H7 (cell line): ENCODE measurements around the gene CCDC60. TPM values are rescaled to one million over a fixed set of nuclear protein-coding genes. Genes with fewer than 3 reads are reported as not detected.
A peak's percentile ranks its signal among the peaks of the same experiment; 100 is the strongest.

ENCODE experiments used
- DNase-seq: peaks from one replicate; pipeline ENCODE4 v3.0.0; 2012
- H3K27me3 ChIP-seq: 2 replicates; pipeline ENCODE4 v1.6.0; 2011; ENCODE audit warnings: mild to moderate bottlenecking, low read length; ENCODE audit not compliant: control insufficient read depth, insufficient read depth
- H3K36me3 ChIP-seq: replicated peaks from 2 replicates; pipeline ENCODE4 v1.5.1; 2011; ENCODE audit warnings: low read length; ENCODE audit not compliant: control insufficient read depth, insufficient read depth
- H3K4me3 ChIP-seq: 2 replicates; pipeline ENCODE4 v1.5.1; 2011; ENCODE audit warnings: low read depth, mild to moderate bottlenecking, control low read depth, low read length, moderate library complexity; ENCODE audit not compliant: insufficient read depth
- total RNA-seq: library from RNA; depleted of rRNA; stranded (reverse); fragments of >200 nt; shearing (Covaris generic); gene quantifications from 2 replicates; pipeline ENCODE4 v1.2.3, GENCODE V29; 2014

The CCDC60 gene
- total RNA-seq, 1 experiment from 2014 or later = 3.5 TPM

GRCh38 chr12:119460876-119461275 is 126.3 kb downstream of the CCDC60 start:
- no peak overlapping the region for H3K4me3 ChIP-seq
- DNase-seq = no peak

DNA sequence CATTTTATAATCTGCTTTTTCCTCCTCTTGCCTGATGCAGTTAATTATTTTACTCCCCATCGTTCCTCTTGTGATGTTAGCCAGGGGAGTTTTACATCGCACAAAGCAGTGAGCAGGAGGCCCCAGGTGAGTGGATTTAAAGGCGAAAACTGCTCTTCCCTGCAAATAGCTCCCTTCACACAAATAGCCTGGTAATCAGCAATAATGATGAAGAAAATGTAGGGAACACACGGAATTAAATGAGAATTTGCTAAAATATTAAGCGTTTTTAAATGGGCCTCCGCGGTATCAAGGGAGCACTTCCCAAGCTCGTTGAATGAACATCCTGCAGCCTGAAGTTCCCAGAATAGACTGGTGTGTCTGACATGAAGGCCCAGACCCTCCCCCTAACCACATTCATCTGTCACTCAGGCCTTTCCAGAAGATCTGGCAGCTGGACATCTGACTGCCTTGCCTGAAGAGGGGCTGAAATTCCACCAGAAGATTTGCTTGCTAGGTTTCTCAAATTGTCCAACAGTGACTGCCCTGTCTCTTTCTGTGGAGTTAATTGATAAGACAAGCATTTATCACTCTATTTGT is 127.2 kb downstream of the CCDC60 start:
- Histone ChIP-seq H3K36me3 (no peaks in the 10 kb centered on the region), H3K4me3 (no peak overlapping the region), H3K27me3 (no peaks in the 10 kb centered on the region)
- DNase-seq = no peak

More at GRCh38 chr12:119460876-119461275, 126.3 kb downstream of the CCDC60 start:
- Histone ChIP-seq H3K36me3 (no peaks in the 10 kb centered on the region), H3K27me3 (no peaks in the 10 kb centered on the region)

DNA sequence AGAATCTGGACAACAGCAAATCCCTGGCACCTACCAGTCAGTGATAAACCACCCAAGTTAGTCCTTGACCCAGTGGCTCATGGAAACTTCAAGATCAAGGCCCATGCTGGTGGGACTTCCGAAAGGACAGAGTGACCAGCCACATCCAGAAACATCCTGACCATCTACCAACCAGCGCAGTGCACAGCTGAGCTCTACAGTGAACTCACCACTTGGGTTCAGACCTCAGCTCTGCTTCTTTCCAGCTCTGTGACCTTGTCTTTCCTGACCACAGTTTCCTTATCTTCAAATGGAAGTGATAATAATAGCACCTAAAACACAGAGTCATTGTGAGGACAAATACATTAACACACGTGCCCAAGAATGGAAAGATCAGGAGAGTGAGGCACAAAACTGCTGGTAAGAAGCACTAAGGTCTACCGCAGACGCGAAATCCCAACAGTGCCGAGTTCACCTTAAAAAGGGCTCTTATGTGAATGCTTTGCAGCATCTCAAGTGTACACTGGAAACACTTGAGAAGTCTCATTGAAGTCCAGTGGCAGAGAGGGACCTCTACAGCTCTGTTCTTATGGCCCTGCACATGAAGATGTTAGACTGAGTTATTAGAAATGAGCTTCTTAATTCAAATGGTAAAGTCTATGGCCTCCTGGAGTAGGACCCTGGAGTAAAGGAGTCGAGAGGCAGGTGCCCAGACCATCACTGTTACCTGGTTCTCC is 128.8 kb downstream of the CCDC60 start:
- Histone ChIP-seq H3K27me3 (no peaks in the 10 kb centered on the region), H3K4me3 (no peak overlapping the region), H3K36me3 (no peaks in the 10 kb centered on the region)
- DNase-seq = no peak

DNA sequence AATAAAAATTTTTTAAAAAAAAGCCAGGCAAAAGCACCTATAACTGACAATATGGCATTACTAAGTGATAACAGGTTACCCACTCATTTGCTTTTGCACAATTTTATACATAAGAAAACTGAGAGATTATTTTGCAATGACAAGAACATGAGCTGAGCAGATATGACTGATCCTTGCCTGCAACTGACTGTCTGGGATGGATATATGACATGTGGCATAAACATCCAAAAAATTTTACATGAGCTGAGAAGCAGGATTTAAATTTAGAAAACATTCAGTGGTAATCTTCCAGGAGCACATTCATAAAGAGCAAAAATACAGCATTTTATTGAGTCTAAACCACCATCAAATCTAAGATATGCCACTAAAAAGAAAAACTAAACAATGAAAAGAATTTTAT is 133.8 kb downstream of the CCDC60 start:
- no peaks in the 10 kb centered on the region for H3K27me3 ChIP-seq
- H3K36me3 ChIP-seq = no peaks in the 10 kb centered on the region
- DNase-seq = no peak
- no peak overlapping the region for H3K4me3 ChIP-seq

DNA sequence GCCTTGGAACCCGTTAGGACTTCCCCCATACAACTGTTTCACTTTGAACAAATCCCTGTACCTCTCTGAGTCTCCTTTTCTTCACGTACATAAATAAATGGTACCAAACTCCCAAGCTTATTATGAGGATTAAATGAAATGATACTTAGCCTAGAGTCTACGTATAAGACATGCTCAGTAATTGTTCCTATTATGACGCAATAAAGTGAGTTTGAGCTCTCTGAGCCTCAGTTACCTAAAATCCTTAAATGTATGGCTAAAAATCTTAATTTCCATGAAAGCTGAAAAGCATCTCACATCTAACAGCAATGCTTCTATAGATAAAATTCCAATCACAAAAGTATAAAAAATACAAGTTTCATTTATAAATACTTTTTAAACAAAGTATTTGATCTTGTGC is 141.1 kb downstream of the CCDC60 start:
- no peaks in the 10 kb centered on the region for H3K36me3 ChIP-seq
- H3K27me3 ChIP-seq = no peaks in the 10 kb centered on the region
- no peak for DNase-seq
- H3K4me3 ChIP-seq = no peak overlapping the region

DNA sequence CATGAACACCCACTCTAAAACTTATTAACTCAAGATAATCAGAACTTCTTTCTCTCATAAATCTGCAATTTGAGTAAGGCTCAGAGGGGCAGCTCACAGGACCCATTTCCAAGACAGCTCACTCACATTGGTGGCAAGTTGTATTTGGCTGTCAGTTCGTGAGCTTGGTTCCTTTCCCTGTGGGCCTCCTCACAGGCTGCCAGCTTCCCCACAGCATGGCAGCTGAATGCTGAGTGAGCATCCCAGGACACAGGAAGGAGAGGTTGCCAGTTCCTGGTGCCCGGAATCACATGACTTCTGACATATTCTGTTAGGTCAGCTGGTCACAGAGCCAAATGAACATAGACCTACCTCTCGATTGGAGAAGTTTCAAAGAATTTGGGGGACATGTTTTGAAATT is 142.4 kb downstream of the CCDC60 start:
- Histone ChIP-seq H3K36me3 (no peaks in the 10 kb centered on the region), H3K4me3 (no peak overlapping the region), H3K27me3 (no peaks in the 10 kb centered on the region)
- DNase-seq = no peak

DNA sequence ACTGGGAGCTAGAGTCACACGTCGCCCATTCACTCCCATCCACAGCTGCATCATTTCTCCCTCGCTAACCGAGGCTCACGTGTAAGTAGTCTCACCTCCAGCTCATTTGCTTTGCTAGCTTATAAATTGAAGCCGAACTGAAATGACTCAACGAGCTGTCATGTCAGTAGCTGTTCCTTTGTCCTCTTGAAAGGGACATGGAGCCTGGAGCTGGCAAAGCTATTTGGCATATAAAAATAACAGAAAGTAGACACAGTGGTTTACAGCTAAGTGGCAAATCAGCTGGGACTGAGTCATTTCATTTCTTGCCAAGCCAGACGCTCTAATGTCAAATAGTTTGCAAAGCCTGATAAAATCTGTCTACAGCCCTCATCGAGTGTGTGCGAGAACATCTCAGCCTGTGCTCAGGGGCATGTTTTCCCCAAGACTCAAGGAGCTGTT is 144.6 kb downstream of the CCDC60 start:
- H3K36me3 ChIP-seq = no peaks in the 10 kb centered on the region
- no peaks in the 10 kb centered on the region for H3K27me3 ChIP-seq
- no peak for DNase-seq
- H3K4me3 ChIP-seq = no peak overlapping the region

DNA sequence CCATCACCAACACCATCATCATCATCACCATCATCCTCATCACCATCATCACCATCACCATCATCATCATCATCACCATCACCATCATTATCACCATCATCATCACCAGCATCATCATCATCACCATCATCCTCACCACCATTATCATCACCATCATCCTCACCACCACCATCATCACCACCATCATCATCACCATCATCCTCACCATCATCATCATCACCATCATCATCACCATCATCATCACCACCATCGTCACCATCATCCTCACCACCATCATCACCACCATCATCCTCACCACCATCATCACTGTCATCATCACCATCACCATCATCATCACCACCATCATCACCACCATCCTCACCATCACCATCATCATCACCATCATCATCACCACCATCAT is 146.0 kb downstream of the CCDC60 start:
- H3K27me3 ChIP-seq = no peaks in the 10 kb centered on the region
- no peak for DNase-seq
- H3K36me3 ChIP-seq = no peaks in the 10 kb centered on the region
- no peak overlapping the region for H3K4me3 ChIP-seq

DNA sequence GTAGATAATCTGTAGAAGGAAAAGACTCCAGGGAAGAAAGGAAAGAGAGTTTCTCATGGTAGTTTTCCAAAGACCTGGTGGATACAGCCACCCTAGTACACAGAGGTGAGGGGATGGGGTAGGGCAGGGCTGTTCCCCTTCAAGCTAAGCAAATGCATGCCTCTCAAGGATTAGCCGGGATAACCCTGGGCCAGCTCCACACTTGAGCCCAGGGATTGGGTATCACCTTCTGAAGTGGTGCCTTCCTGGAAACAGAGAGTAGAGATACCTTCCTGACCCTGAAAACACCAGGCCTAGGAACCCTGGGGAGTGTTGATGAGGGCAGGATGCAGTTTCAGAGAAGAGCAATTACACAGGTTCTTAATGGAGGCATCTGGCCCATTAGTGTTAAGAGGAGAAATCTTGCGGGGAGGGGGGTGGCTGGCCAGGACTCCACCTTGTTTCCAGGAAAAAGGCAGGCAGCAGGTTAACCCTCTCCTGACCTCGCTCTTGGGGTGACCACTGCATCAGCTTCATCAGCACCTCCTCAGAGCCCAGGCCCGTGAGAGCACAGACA is 152.1 kb downstream of the CCDC60 start:
- Histone ChIP-seq H3K36me3 (no peaks in the 10 kb centered on the region), H3K4me3 (no peak overlapping the region), H3K27me3 (no peaks in the 10 kb centered on the region)
- peak; percentile 35 for DNase-seq

GRCh38 chr12:119491814-119492213 is 157.3 kb downstream of the CCDC60 start:
- H3K27me3 ChIP-seq = no peaks in the 10 kb centered on the region
- H3K36me3 ChIP-seq = no peaks in the 10 kb centered on the region
- no peak overlapping the region for H3K4me3 ChIP-seq
- no peak for DNase-seq

- DNase-seq = no peak
Observed at GRCh38 chr12:119500209-119500608, 165.7 kb downstream of the CCDC60 start.

GRCh38 chr12:119501052-119501451 is 166.5 kb downstream of the CCDC60 start:
- no peak for DNase-seq
- no peaks in the 10 kb centered on the region for H3K27me3 ChIP-seq
- H3K36me3 ChIP-seq = no peaks in the 10 kb centered on the region
- no peak overlapping the region for H3K4me3 ChIP-seq

More at GRCh38 chr12:119500209-119500608, 165.7 kb downstream of the CCDC60 start:
- Histone ChIP-seq H3K36me3 (no peaks in the 10 kb centered on the region), H3K4me3 (no peak overlapping the region), H3K27me3 (no peaks in the 10 kb centered on the region)

GRCh38 chr12:119505001-119505400 is 170.5 kb downstream of the CCDC60 start:
- no peak overlapping the region for H3K4me3 ChIP-seq
- H3K36me3 ChIP-seq = no peaks in the 10 kb centered on the region
- no peaks in the 10 kb centered on the region for H3K27me3 ChIP-seq
- no peak for DNase-seq

- no peak for DNase-seq
- H3K27me3 ChIP-seq = no peaks in the 10 kb centered on the region
- H3K36me3 ChIP-seq = no peaks in the 10 kb centered on the region
- no peak overlapping the region for H3K4me3 ChIP-seq
Observed at GRCh38 chr12:119512772-119513497, 178.4 kb downstream of the CCDC60 start.

DNA sequence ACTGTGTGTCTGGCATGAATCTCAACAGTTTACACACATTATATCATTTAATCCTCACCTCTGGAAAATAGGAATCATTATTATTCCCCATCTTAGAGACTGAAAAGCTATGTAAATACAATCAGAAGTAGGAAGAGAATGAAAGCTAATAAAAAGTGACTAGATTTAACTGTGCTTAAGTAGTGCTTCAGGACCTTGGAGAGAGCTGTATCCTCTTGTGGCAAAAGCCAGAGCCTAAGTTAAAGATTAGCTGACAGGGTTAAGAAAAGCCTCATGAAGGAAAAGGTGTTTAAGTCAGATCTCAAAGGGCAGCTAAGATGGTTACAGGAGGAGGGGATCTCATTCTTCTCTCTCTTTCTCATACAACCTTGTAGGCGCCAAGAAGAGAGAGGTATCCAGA is 193.7 kb downstream of the CCDC60 start:
- peak; percentile 41 for DNase-seq
- Histone ChIP-seq H3K27me3 (no peaks in the 10 kb centered on the region; the same call in 1 of the 2 replicates), H3K36me3 (no peaks in the 10 kb centered on the region), H3K4me3 (no peak overlapping the region)
